ENCODE measurements around the gene GREB1L. TPM values are rescaled to one million over a fixed set of nuclear protein-coding genes. Genes with fewer than 3 reads are reported as not detected.

The GREB1L gene
- total and polyA plus RNA-seq, 9 of the 15 experiments (the other 6 are each of a cell fraction or from before 2014, with no cell fraction given), result 0.03 TPM; not detected in 8

GRCh38 chr18:21361307-21361880 is 119.4 kb downstream of the GREB1L start:
- TF ChIP-seq RBM39 (optimal IDR thresholded peaks at IDR 0.05; ENCODE audit: low read depth, low read length) (no peak), PRDM10 (IDR thresholded peaks at IDR 0.05; ENCODE audit: partially characterized antibody) (peak; percentile 79)
- H3K36me3 ChIP-seq (ENCODE audit: control insufficient read depth, insufficient read depth, low read length), result no peaks in the 10 kb centered on the region
- no peak overlapping the region for H3K4me3 ChIP-seq
- H3K79me2 ChIP-seq (ENCODE audit: control insufficient read depth, insufficient read depth, low read length), result no peaks in the 10 kb centered on the region
- no TSS peak for BruUV-seq (replicated peaks)
- no peaks in the 10 kb centered on the region for H3K9me1 ChIP-seq (ENCODE audit: control insufficient read depth, insufficient read depth, low read length)
- no peak overlapping the region for H3K27ac ChIP-seq (ENCODE audit: extremely low read depth, low read depth, low read length)
- no peak overlapping the region for H3K9ac ChIP-seq (ENCODE audit: insufficient read depth in 1 of 2, low read depth in 2 of 2, low read length in 2 of 2)
- FAIRE-seq (no peak), ATAC-seq (no peak), DNase-seq (ENCODE audit: extremely low read depth in 1 of 4, low spot score in 3 of 4) (no peak)
- H3K9me3 ChIP-seq (replicated peaks; ENCODE audit: control insufficient read depth, insufficient read depth, low read depth, low read length), result no peaks in the 10 kb centered on the region
- no peaks in the 10 kb centered on the region; a peak in 1 of 5 replicates for H3K27me3 ChIP-seq (ENCODE audit: control insufficient read depth in 2 of 2, insufficient read depth in 2 of 2, low read length in 2 of 2)
- no peaks in the 10 kb centered on the region for H3K4me1 ChIP-seq (replicated peaks in 1 of 2; ENCODE audit: control insufficient read depth in 2 of 2, insufficient read depth in 2 of 2, low read length in 2 of 2)
- in situ Hi-C loops (cut with MboI), result no loop called here
- POLR2A ChIA-PET, result no interaction called here
- H2AFZ ChIP-seq (ENCODE audit: low read depth, low read length), result no peak overlapping the region
- intact Hi-C loops (cut with micrococcal nuclease), result no loop called here
- CTCF ChIA-PET (ENCODE audit: low intra/inter-chr PET ratio), result no interaction called here
- H3K4me2 ChIP-seq (ENCODE audit: insufficient read depth, low read length), result no peak overlapping the region
- H4K20me1 ChIP-seq (replicated peaks; ENCODE audit: control insufficient read depth, insufficient read depth, low read length), result no peaks in the 10 kb centered on the region
